Nephron progenitor cell (in vitro differentiated cells): ENCODE measurements around the gene UBE2L6.
"Not testable (repeated sequence)": the region's sequence is repeated elsewhere in the genome, so short reads cannot be mapped to it uniquely, and the experiment has no call there.

Experiments
- DNase-seq: peaks from one replicate; pipeline ENCODE4 v3.0.0; 2021
- H3K27ac Mint-ChIP-seq: 2 replicates; pipeline ENCODE4 v1.8.0; 2021; ENCODE audit warnings: mild to moderate bottlenecking, moderate library complexity, mixed read lengths
- H3K27me3 Mint-ChIP-seq: 2 replicates; pipeline ENCODE4 v1.8.0; 2021; ENCODE audit warnings: mild to moderate bottlenecking, low read depth, mixed read lengths; ENCODE audit not compliant: poor library complexity
- H3K36me3 Mint-ChIP-seq: 2 replicates; pipeline ENCODE4 v1.8.0; 2021; ENCODE audit warnings: low read depth, mixed read lengths
- H3K4me1 Mint-ChIP-seq: 2 replicates; pipeline ENCODE4 v1.8.0; 2021; ENCODE audit warnings: mixed read lengths
- H3K4me3 Mint-ChIP-seq: 2 replicates; pipeline ENCODE4 v1.8.0; 2021; ENCODE audit warnings: mild to moderate bottlenecking, moderate library complexity, mixed read lengths
- H3K9me3 Mint-ChIP-seq: 2 replicates; pipeline ENCODE4 v1.8.0; 2021; ENCODE audit warnings: mild to moderate bottlenecking, moderate library complexity, mixed read lengths
- TF ChIP-seq, protein P1 (sequence below): fragments of 200-600 bp; sonication (generic); IDR thresholded peaks from 2 replicates; pipeline ENCODE4 v1.5.0; 2021; ENCODE audit warnings: antibody characterized with exemption

The UBE2L6 gene

GRCh38 chr11:57539342-57539741 lies 28.1 kb downstream of the UBE2L6 start:
- no peaks in the 10 kb centered on the region for H3K9me3 Mint-ChIP-seq
- H3K4me1 Mint-ChIP-seq, result peaks cover 56% of the 10 kb centered on the region
- H3K36me3 Mint-ChIP-seq, result peaks cover 3% of the 10 kb centered on the region
- no peak for DNase-seq
- H3K27me3 Mint-ChIP-seq, result peaks cover 20% of the 10 kb centered on the region
- TF ChIP-seq, protein P1, sequence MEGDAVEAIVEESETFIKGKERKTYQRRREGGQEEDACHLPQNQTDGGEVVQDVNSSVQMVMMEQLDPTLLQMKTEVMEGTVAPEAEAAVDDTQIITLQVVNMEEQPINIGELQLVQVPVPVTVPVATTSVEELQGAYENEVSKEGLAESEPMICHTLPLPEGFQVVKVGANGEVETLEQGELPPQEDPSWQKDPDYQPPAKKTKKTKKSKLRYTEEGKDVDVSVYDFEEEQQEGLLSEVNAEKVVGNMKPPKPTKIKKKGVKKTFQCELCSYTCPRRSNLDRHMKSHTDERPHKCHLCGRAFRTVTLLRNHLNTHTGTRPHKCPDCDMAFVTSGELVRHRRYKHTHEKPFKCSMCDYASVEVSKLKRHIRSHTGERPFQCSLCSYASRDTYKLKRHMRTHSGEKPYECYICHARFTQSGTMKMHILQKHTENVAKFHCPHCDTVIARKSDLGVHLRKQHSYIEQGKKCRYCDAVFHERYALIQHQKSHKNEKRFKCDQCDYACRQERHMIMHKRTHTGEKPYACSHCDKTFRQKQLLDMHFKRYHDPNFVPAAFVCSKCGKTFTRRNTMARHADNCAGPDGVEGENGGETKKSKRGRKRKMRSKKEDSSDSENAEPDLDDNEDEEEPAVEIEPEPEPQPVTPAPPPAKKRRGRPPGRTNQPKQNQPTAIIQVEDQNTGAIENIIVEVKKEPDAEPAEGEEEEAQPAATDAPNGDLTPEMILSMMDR, result no peak
- no peak overlapping the region for H3K4me3 Mint-ChIP-seq
- no peak overlapping the region for H3K27ac Mint-ChIP-seq

DNA sequence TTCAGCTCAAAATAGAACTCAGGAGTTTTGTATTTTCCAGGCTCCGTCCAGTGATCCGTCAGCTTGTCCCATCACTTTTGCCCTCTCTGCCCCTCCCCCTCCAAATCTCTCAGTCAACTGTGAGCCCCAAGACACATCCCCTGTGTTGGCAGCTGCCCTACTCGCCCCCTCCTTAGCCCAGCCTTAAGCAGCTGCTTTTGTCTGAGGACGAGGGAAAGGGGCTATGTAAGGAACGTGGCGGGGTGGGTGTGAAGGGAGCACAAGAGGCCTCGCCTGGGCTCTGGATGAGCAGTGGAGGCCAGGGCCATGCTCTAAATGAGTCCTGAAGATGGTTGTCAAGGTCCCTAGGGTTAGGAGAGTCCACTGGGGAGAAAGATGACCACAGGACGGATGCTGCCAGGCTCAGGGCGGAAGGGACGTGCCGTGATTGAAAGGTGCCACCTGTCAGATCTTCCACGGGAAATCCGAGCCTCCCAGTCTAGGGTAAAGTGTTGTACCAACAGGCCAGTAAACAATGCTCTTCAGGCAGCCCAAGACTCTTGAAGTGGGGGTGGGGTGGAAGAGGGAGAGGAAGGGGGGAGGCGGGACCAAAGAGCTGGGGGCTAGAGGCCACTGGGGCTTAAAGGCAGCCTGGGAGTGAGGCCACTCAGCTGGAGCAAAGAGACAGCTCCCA lies 30.4 kb downstream of the UBE2L6 start, which contains the start of gene SMTNL1:
TSS of gene SMTNL1 (plus strand) at position 649 of the 673 bp plus-strand sequence. CDS start 5,048 bp downstream, outside the sequence.
- no peaks in the 10 kb centered on the region for H3K9me3 Mint-ChIP-seq
- H3K4me3 Mint-ChIP-seq, result no peak within 1 kb of the TSS
- DNase-seq, result peak; percentile 12
- H3K27ac Mint-ChIP-seq, result peak within 1 kb of the TSS; percentile 43
- TF ChIP-seq, protein P1, result no peak
- no peaks in the 10 kb centered on the region for H3K36me3 Mint-ChIP-seq
- peaks cover 34% of the 10 kb centered on the region for H3K27me3 Mint-ChIP-seq
- peaks cover 43% of the 10 kb centered on the region for H3K4me1 Mint-ChIP-seq

GRCh38 chr11:57534449-57534848 lies 33.0 kb downstream of the UBE2L6 start:
- Mint-ChIP-seq H3K27me3 (peaks cover 43% of the 10 kb centered on the region), H3K4me1 (peaks cover 51% of the 10 kb centered on the region)
- H3K9me3 Mint-ChIP-seq, DNase-seq, H3K4me3 Mint-ChIP-seq, H3K36me3 Mint-ChIP-seq, H3K27ac Mint-ChIP-seq: not testable (repeated sequence)

- Mint-ChIP-seq H3K4me1 (peaks cover 38% of the 10 kb centered on the region), H3K4me3 (peak within 1 kb of the TSS; percentile 95), H3K27ac (peak within 1 kb of the TSS; percentile 87), H3K27me3 (peaks cover 38% of the 10 kb centered on the region), H3K36me3 (peaks cover 15% of the 10 kb centered on the region), H3K9me3 (no peaks in the 10 kb centered on the region)
- peak; percentile 88 for DNase-seq
- TF ChIP-seq, protein P1, result no peak
These were observed 36.6 kb downstream of the UBE2L6 start, which contains the start of gene TIMM10 for GRCh38 chr11:57530596-57531507. Gene TIMM10, minus strand, starts transcription at chr11:57530754. Its CDS starts 565 bp downstream, at chr11:57530189.

- no peak for DNase-seq
- peak overlapping the region; percentile 95 for H3K4me3 Mint-ChIP-seq
- peaks cover 36% of the 10 kb centered on the region for H3K27me3 Mint-ChIP-seq
- peaks cover 38% of the 10 kb centered on the region for H3K4me1 Mint-ChIP-seq
- TF ChIP-seq, protein P1, result no peak
- H3K36me3 Mint-ChIP-seq, result peaks cover 18% of the 10 kb centered on the region
- no peaks in the 10 kb centered on the region for H3K9me3 Mint-ChIP-seq
- no peak overlapping the region for H3K27ac Mint-ChIP-seq
These were observed 37.3 kb downstream of the UBE2L6 start for GRCh38 chr11:57530215-57530595.

DNA sequence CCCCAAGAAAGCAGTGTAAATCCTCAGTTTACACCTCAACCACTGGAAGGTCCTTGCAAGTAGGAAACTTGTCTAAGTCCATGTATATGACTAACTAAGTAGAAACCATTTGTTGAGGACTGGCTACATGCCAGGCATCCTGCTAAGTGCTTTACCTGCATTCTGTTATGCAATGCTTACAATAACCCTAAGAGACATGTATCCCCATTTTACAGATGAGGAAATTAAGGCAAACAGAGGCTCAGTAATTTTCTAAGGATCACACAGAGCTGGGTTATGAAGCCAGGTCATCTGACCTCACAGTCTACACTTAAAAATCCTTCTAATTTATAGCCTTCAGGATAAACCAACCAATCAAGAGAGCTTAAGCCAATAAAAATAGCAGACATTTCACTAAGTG lies 38.5 kb downstream of the UBE2L6 start:
- Mint-ChIP-seq H3K4me1 (peaks cover 38% of the 10 kb centered on the region), H3K27me3 (peaks cover 28% of the 10 kb centered on the region), H3K27ac (no peak overlapping the region), H3K36me3 (peaks cover 23% of the 10 kb centered on the region), H3K4me3 (peak overlapping the region; percentile 45), H3K9me3 (no peaks in the 10 kb centered on the region)
- DNase-seq, result no peak
- TF ChIP-seq, protein P1, result no peak
